Vagina (tissue), 2 donors: Measurements from ENCODE around the gene ROR1.

Experiments
- POLR2A ChIP-seq, 2 donors: fragments of 450-650 bp; IDR thresholded peaks; one replicate each; pipeline ENCODE4 v1.6.1; 2017; ENCODE audit warnings: antibody characterized with exemption in 2 of 2, mild to moderate bottlenecking in 2 of 2, moderate library complexity in 2 of 2
- POLR2AphosphoS5 ChIP-seq, 2 donors: sonication (generic); formaldehyde crosslinking; IDR thresholded peaks; one replicate each; pipeline ENCODE4 v1.9.0; 2017; ENCODE audit warnings: antibody characterized with exemption in 2 of 2, mild to moderate bottlenecking in 2 of 2, low read depth in 1 of 2; ENCODE audit not compliant: insufficient read depth in 1 of 2
- TF ChIP-seq, protein P1 (sequence below), 3 experiments: fragments of 450-650 bp in 2 of 3; fragments of 200-600 bp in 1 of 3; sonication (generic) in 1 of 3; IDR thresholded peaks; one replicate each; pipeline ENCODE4 v1.5.1; 2017 to 2019; ENCODE audit warnings: antibody characterized with exemption in 3 of 3, mild to moderate bottlenecking in 2 of 3, moderate library complexity in 2 of 3

DNA sequence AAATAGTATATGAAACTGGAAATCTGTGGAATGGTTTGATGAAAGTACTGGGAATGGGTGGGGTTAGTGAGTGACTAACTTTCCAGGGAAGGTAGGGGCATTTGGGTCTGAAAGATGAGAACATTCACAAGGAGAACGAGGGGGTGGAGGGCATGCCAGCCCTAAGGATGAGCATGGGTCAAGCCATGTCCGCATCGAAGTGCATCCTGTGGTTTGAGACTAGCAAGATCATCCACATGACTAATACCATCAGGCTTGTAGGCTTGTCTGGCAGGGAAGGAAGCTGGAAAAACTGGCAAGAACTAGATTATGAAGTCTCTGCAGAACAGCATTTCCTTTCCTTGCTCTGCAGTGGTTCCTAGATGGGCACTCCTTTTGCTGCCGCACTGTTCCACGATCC lies 359.2 kb downstream of the ROR1 start:
- TF ChIP-seq, protein P1, sequence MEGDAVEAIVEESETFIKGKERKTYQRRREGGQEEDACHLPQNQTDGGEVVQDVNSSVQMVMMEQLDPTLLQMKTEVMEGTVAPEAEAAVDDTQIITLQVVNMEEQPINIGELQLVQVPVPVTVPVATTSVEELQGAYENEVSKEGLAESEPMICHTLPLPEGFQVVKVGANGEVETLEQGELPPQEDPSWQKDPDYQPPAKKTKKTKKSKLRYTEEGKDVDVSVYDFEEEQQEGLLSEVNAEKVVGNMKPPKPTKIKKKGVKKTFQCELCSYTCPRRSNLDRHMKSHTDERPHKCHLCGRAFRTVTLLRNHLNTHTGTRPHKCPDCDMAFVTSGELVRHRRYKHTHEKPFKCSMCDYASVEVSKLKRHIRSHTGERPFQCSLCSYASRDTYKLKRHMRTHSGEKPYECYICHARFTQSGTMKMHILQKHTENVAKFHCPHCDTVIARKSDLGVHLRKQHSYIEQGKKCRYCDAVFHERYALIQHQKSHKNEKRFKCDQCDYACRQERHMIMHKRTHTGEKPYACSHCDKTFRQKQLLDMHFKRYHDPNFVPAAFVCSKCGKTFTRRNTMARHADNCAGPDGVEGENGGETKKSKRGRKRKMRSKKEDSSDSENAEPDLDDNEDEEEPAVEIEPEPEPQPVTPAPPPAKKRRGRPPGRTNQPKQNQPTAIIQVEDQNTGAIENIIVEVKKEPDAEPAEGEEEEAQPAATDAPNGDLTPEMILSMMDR (IDR thresholded peaks at IDR 0.05), result no peak
- no peak for TF ChIP-seq POLR2A (IDR thresholded peaks at IDR 0.05)
- TF ChIP-seq POLR2AphosphoS5 (IDR thresholded peaks at IDR 0.05; ENCODE audit: insufficient read depth in 1 of 2, low read depth in 1 of 2), result no peak
